ENCODE data around the gene SINHCAF. TPM values are rescaled to one million over a fixed set of nuclear protein-coding genes. Genes with fewer than 3 reads are reported as not detected.

The SINHCAF gene
- total and polyA plus RNA-seq, 4 donors, result 3.7 to 23.6 (median 14.4) TPM

DNA sequence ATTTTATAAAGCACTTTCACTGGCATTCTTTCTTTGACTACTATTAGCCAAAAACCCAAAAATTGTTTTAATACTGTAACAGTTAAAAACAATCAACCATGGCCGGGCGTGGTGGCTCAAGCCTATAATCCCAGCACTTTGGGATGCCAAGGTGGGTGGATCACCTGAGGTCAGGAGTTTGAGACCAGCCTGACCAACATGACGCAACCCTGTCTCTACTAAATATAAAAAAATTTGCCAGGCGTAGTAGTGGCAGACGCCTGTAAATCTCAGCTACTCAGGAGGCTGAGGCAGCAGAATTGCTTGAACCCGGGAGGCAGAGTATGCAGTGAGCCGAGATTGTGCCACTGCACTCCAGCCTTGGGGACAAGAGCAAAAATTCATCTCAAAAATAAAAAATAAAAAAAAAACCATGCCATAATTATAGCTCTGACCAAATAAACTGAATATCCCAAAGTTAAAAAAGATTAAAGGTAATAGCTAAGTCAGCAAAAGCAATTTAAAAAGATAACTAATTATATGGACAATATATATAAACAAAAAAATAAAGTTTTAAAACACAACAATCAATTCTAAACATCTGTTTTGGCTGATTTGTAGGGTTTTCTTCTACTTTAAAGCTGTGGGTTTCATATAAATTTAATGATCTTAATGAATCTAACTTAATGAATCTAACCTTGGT lies 10.0 kb downstream of the SINHCAF start:
- Histone ChIP-seq H3K36me3 (ENCODE audit: control insufficient read depth in 1 of 2, insufficient read depth in 2 of 2, low read length in 1 of 2) (no peaks in the 10 kb centered on the region), H3K27ac (ENCODE audit: low read depth in 1 of 2, low read length in 2 of 2) (no peak overlapping the region), H3K27me3 (ENCODE audit: control insufficient read depth in 1 of 2, insufficient read depth in 2 of 2, low read length in 1 of 2) (no peaks in the 10 kb centered on the region), H3K9me3 (ENCODE audit: control insufficient read depth, low read length) (no peaks in the 10 kb centered on the region), H3K4me1 (ENCODE audit: control insufficient read depth in 1 of 2, insufficient read depth in 2 of 2, low read length in 2 of 2) (no peaks in the 10 kb centered on the region), H3K4me3 (ENCODE audit: low read length in 2 of 2) (no peak overlapping the region)
- DNase-seq, result no peak
- ATAC-seq (ENCODE audit: low FRiP score), result no peak
- WGBS, 2 donors, result 94% methylated on average over 7 of the region's 7 CpGs
- intact Hi-C loops (cut with DNase I), result no loop called here

GRCh38 chr12:31315044-31315715 lies 10.8 kb downstream of the SINHCAF start:
- H3K4me3 ChIP-seq (ENCODE audit: low read length in 2 of 2), result no peak overlapping the region
- ATAC-seq (ENCODE audit: low FRiP score) (no peak), DNase-seq (no peak)
- H3K36me3 ChIP-seq (ENCODE audit: control insufficient read depth in 1 of 2, insufficient read depth in 2 of 2, low read length in 1 of 2), result no peaks in the 10 kb centered on the region
- no peaks in the 10 kb centered on the region for H3K9me3 ChIP-seq (ENCODE audit: control insufficient read depth, low read length)
- intact Hi-C loops (cut with DNase I), result no loop called here
- no peaks in the 10 kb centered on the region for H3K4me1 ChIP-seq (ENCODE audit: control insufficient read depth in 1 of 2, insufficient read depth in 2 of 2, low read length in 2 of 2)
- H3K27me3 ChIP-seq (ENCODE audit: control insufficient read depth in 1 of 2, insufficient read depth in 2 of 2, low read length in 1 of 2), result no peaks in the 10 kb centered on the region
- WGBS, 2 donors, result 95 to 97% methylated on average over 3 of the region's 3 CpGs
- no peak overlapping the region for H3K27ac ChIP-seq (ENCODE audit: low read depth in 1 of 2, low read length in 2 of 2)

DNA sequence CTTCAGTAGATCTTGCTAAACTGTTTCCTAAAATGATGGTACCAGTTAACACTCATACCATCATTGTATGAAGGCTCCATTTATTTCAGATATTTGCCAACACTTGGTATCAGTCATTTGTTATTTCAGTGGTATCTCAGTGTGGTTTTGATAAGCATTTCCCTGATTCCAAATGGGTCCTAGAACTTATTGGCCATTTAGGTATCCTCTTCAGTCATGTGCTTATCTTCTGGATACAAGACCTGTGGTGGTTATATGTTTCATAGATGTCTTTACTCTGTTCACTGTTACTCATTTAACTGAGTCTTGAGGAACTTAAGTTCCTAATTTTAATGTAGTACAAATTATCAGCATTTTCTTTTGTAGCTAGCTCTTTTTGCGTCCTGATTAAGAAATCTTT lies 13.5 kb downstream of the SINHCAF start:
- ATAC-seq (ENCODE audit: low FRiP score) (no peak), DNase-seq (no peak)
- WGBS, 2 donors, result 97 to 100% methylated on average over 1 of the region's 1 CpG
- H3K4me1 ChIP-seq (ENCODE audit: control insufficient read depth in 1 of 2, insufficient read depth in 2 of 2, low read length in 2 of 2), result no peaks in the 10 kb centered on the region
- no peaks in the 10 kb centered on the region for H3K36me3 ChIP-seq (ENCODE audit: control insufficient read depth in 1 of 2, insufficient read depth in 2 of 2, low read length in 1 of 2)
- H3K27me3 ChIP-seq (ENCODE audit: control insufficient read depth in 1 of 2, insufficient read depth in 2 of 2, low read length in 1 of 2), result no peaks in the 10 kb centered on the region
- H3K9me3 ChIP-seq (ENCODE audit: control insufficient read depth, low read length), result no peaks in the 10 kb centered on the region
- H3K27ac ChIP-seq (ENCODE audit: low read depth in 1 of 2, low read length in 2 of 2), result no peak overlapping the region
- no peak overlapping the region for H3K4me3 ChIP-seq (ENCODE audit: low read length in 2 of 2)
- intact Hi-C loops (cut with DNase I), result no loop called here

DNA sequence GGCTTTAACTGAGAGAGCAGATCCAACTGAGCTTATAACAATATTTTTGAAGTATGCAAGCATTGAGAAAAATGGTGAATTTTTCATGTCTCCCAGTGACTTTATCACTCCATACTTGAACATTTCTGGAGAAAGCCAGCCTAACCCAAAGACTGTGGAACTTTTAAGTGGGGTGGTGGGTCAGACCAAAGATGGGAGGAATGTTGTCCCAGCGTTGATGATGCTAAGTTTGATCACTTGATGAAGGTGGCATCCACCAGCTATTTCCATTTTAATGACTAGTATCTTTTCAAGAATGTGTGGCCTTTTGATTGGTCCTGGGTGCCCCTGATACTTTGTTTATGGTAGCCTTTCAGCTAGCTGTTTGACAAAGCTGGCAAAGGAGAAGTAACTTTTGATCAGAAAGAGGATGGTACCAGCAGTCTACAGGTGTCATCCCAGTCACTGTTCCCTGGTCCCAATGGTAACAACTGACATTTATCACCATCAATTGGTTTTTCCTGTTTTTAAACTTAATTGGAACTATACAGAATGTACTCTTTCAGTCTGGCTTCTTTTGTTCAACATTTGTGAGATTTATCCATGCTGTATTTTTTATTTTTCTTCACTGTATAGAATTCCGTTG lies 14.2 kb downstream of the SINHCAF start:
- no peaks in the 10 kb centered on the region for H3K36me3 ChIP-seq (ENCODE audit: control insufficient read depth in 1 of 2, insufficient read depth in 2 of 2, low read length in 1 of 2)
- intact Hi-C loops (cut with DNase I), result no loop called here
- no peaks in the 10 kb centered on the region for H3K27me3 ChIP-seq (ENCODE audit: control insufficient read depth in 1 of 2, insufficient read depth in 2 of 2, low read length in 1 of 2)
- H3K4me1 ChIP-seq (ENCODE audit: control insufficient read depth in 1 of 2, insufficient read depth in 2 of 2, low read length in 2 of 2), result no peaks in the 10 kb centered on the region
- H3K27ac ChIP-seq (ENCODE audit: low read depth in 1 of 2, low read length in 2 of 2), result no peak overlapping the region
- H3K9me3 ChIP-seq (ENCODE audit: control insufficient read depth, low read length), result no peaks in the 10 kb centered on the region
- H3K4me3 ChIP-seq (ENCODE audit: low read length in 2 of 2), result no peak overlapping the region
- no peak for DNase-seq
- 89 to 95% methylated on average over 2 of the region's 2 CpGs for WGBS, 2 donors
- ATAC-seq (ENCODE audit: low FRiP score), result no peak

DNA sequence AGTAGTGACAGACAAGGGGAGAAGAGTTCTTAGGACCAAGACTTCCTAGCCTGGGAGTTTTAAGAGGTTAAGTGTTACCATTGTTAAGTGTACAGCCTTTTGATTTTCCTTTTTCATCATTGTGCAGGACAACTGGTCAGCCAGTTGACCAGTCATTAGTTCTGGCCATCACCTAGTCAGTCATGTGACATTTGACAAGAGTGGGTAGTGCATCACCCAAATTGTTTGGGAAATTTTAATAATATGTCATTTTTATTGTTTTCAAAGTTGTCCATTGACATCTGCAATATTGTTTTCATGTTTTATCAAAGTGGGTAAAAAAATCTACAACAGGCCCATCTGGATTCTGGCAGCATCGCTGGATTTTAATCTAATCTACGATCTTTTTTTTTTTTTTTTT lies 15.5 kb downstream of the SINHCAF start:
- DNase-seq, result no peak
- no peak for ATAC-seq (ENCODE audit: low FRiP score)
- Histone ChIP-seq H3K4me1 (ENCODE audit: control insufficient read depth in 1 of 2, insufficient read depth in 2 of 2, low read length in 2 of 2) (no peaks in the 10 kb centered on the region), H3K27ac (ENCODE audit: low read depth in 1 of 2, low read length in 2 of 2) (no peak overlapping the region), H3K27me3 (ENCODE audit: control insufficient read depth in 1 of 2, insufficient read depth in 2 of 2, low read length in 1 of 2) (no peaks in the 10 kb centered on the region), H3K9me3 (ENCODE audit: control insufficient read depth, low read length) (no peaks in the 10 kb centered on the region), H3K4me3 (ENCODE audit: low read length in 2 of 2) (no peak overlapping the region), H3K36me3 (ENCODE audit: control insufficient read depth in 1 of 2, insufficient read depth in 2 of 2, low read length in 1 of 2) (no peaks in the 10 kb centered on the region)
- intact Hi-C loops (cut with DNase I), result no loop called here
- 84 to 94% methylated on average over 2 of the region's 2 CpGs for WGBS, 2 donors

DNA sequence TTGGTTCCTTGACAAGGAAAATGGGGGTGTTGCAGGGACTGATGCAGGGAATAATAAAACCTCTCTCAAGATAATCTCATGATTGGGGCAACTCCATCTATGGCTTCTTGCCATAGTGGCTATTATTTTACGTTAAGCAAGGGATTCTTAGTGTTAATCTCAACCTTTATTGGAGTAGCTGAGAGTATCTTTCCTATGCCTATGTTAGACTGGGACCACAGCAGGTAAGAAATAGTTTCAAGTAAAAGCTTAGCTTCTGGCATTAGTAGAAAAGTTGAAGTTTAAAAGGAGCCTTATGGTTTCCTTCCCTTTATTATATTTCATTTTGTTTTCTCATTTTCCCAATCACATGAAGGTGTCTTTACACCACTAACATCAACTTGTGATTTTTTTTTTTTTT lies 16.7 kb downstream of the SINHCAF start:
- Histone ChIP-seq H3K4me3 (ENCODE audit: low read length in 2 of 2) (no peak overlapping the region), H3K27ac (ENCODE audit: low read depth in 1 of 2, low read length in 2 of 2) (no peak overlapping the region), H3K36me3 (ENCODE audit: control insufficient read depth in 1 of 2, insufficient read depth in 2 of 2, low read length in 1 of 2) (no peaks in the 10 kb centered on the region), H3K27me3 (ENCODE audit: control insufficient read depth in 1 of 2, insufficient read depth in 2 of 2, low read length in 1 of 2) (no peaks in the 10 kb centered on the region), H3K9me3 (ENCODE audit: control insufficient read depth, low read length) (no peaks in the 10 kb centered on the region), H3K4me1 (ENCODE audit: control insufficient read depth in 1 of 2, insufficient read depth in 2 of 2, low read length in 2 of 2) (no peaks in the 10 kb centered on the region)
- ATAC-seq (ENCODE audit: low FRiP score) (no peak), DNase-seq (no peak)
- WGBS, 2 donors, result 80 to 89% methylated on average over 1 of the region's 1 CpG
- intact Hi-C loops (cut with DNase I), result no loop called here

- ATAC-seq (ENCODE audit: low FRiP score) (no peak), DNase-seq (no peak)
- Histone ChIP-seq H3K36me3 (ENCODE audit: control insufficient read depth in 1 of 2, insufficient read depth in 2 of 2, low read length in 1 of 2) (no peaks in the 10 kb centered on the region), H3K9me3 (ENCODE audit: control insufficient read depth, low read length) (no peaks in the 10 kb centered on the region), H3K27me3 (ENCODE audit: control insufficient read depth in 1 of 2, insufficient read depth in 2 of 2, low read length in 1 of 2) (no peaks in the 10 kb centered on the region), H3K4me3 (ENCODE audit: low read length in 2 of 2) (no peak overlapping the region), H3K4me1 (ENCODE audit: control insufficient read depth in 1 of 2, insufficient read depth in 2 of 2, low read length in 2 of 2) (no peaks in the 10 kb centered on the region), H3K27ac (ENCODE audit: low read depth in 1 of 2, low read length in 2 of 2) (no peak overlapping the region)
- WGBS, 2 donors, result 91 to 92% methylated on average over 7 of the region's 7 CpGs
- intact Hi-C loops (cut with DNase I), result no loop called here
Measured at GRCh38 chr12:31308116-31308515, 17.8 kb downstream of the SINHCAF start.

DNA sequence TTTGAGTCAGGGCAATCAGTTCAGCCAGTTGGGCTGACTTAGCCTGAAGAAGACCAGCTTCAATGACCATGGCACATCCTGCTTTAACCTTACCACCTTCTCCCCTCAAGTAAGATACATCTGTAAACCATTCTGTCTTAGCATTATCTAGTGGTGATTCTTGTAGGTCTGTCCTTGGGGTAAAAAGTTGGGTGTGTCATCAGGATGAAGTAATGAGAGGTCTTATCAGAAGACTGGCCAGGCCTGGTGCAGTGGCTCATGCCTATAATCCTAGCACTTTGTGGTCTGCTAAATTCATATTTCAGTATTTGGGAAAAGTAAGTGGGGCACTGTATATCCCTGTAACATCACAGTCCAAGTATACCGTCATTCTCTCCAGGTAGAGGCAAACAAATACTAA lies 19.1 kb downstream of the SINHCAF start:
- Histone ChIP-seq H3K36me3 (ENCODE audit: control insufficient read depth in 1 of 2, insufficient read depth in 2 of 2, low read length in 1 of 2) (no peaks in the 10 kb centered on the region), H3K27ac (ENCODE audit: low read depth in 1 of 2, low read length in 2 of 2) (no peak overlapping the region), H3K4me1 (ENCODE audit: control insufficient read depth in 1 of 2, insufficient read depth in 2 of 2, low read length in 2 of 2) (no peaks in the 10 kb centered on the region), H3K9me3 (ENCODE audit: control insufficient read depth, low read length) (no peaks in the 10 kb centered on the region), H3K27me3 (ENCODE audit: control insufficient read depth in 1 of 2, insufficient read depth in 2 of 2, low read length in 1 of 2) (no peaks in the 10 kb centered on the region), H3K4me3 (ENCODE audit: low read length in 2 of 2) (no peak overlapping the region)
- intact Hi-C loops (cut with DNase I), result no loop called here
- ATAC-seq (ENCODE audit: low FRiP score) (no peak), DNase-seq (no peak)
- WGBS, 2 donors, result 94 to 96% methylated on average over 1 of the region's 1 CpG

GRCh38 chr12:31303466-31303865 lies 22.5 kb downstream of the SINHCAF start:
- intact Hi-C loops (cut with DNase I), result no loop called here
- 93 to 94% methylated on average over 5 of the region's 5 CpGs for WGBS, 2 donors
- no peaks in the 10 kb centered on the region for H3K4me1 ChIP-seq (ENCODE audit: control insufficient read depth in 1 of 2, insufficient read depth in 2 of 2, low read length in 2 of 2)

More at GRCh38 chr12:31303466-31303865, 22.5 kb downstream of the SINHCAF start:
- no peak for ATAC-seq (ENCODE audit: low FRiP score)
- no peak for DNase-seq
- no peak overlapping the region for H3K4me3 ChIP-seq (ENCODE audit: low read length in 2 of 2)
- H3K27ac ChIP-seq (ENCODE audit: low read depth in 1 of 2, low read length in 2 of 2), result no peak overlapping the region
- H3K36me3 ChIP-seq (ENCODE audit: control insufficient read depth in 1 of 2, insufficient read depth in 2 of 2, low read length in 1 of 2), result no peaks in the 10 kb centered on the region
- H3K27me3 ChIP-seq (ENCODE audit: control insufficient read depth in 1 of 2, insufficient read depth in 2 of 2, low read length in 1 of 2), result no peaks in the 10 kb centered on the region
- H3K9me3 ChIP-seq (ENCODE audit: control insufficient read depth, low read length), result no peaks in the 10 kb centered on the region

Data from aorta (tissue), 5 donors.